K562 (cell line): ENCODE data around the gene GSPT2. TPM values are rescaled to one million over a fixed set of nuclear protein-coding genes. Genes with fewer than 3 reads are reported as not detected.

Experiments
- MGA ChIP-seq: fragments of 450-650 bp; IDR thresholded peaks from 2 replicates; pipeline ENCODE4 v1.6.1; 2016; ENCODE audit warnings: mild to moderate bottlenecking, moderate library complexity
- polyA plus RNA-seq, 8 experiments: library from polyadenylated mRNA; depleted of rRNA in 4 of 8; stranded (reverse) in 5 of 8; unstranded in 3 of 8; fragments of >200 nt; fragmentation: Nextera tagmentation in 2 of 8; fragmentation: Illumina TruSeq in 1 of 8; extraction: Ambion mirVana in 2 of 8; extraction: Trizol in 1 of 8; gene quantifications; 2 replicates each; pipeline versions ENCODE4 v1.2.1 to v1.2.3, GENCODE V29; 2011 to 2014; ENCODE audit warnings: inconsistent platforms in 1 of 8, missing spikeins in 1 of 8
- total RNA-seq, 7 experiments: library from RNA; depleted of rRNA in 6 of 7; stranded (reverse); fragments of >200 nt in 6 of 7; fragmentation: Illumina TruSeq in 2 of 7; extraction: Trizol in 2 of 7; gene quantifications; 2 replicates each; pipeline versions ENCODE4 v1.2.1 to v1.2.3, GENCODE V29; 2011 to 2021; ENCODE audit warnings: low replicate concordance in 1 of 7

The GSPT2 gene
- total and polyA plus RNA-seq, 9 of the 15 experiments (the other 6 are each of a cell fraction or from before 2014, with no cell fraction given): 0.93 to 4.2 (median 3.4) TPM

- TF ChIP-seq MGA: 0 out of 2 replicates have a peak, but pooled peaks have one; percentile 31
These were observed at the start of gene GSPT2 (continued) for GRCh38 chrX:51743179-51743957.
